ENCODE results near the gene SUB1. TPM values are rescaled to one million over a fixed set of nuclear protein-coding genes. Genes with fewer than 3 reads are reported as not detected.

Gene SUB1
- total and polyA plus RNA-seq, 2 donors (not counting 1 experiment from before 2014, with no cell fraction given) = 88.0 to 358 TPM

DNA sequence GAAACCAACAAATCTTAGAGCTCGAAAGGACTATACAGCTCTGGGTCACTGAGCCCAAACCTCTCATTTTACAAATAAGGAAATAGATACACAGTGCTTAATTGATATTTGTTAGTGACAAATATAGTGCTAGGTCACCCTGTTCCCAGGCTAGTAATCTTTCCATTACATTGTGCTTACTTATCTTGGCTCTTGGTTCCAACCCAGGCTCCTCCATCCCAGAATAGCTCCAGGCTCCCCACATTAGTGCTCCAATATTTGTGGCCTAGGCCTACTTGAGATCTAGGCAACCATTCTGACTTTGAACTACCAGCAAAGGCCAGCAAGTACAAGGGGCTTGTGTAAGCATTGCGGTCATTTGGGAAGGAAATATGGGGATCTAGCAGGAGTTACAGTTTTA, 21.7 kb upstream of the SUB1 start:
- H3K79me2 ChIP-seq (ENCODE audit: control insufficient read depth, insufficient read depth, low read length) = no peaks in the 10 kb centered on the region
- H3K36me3 ChIP-seq (ENCODE audit: control insufficient read depth, insufficient read depth, low read length) = no peaks in the 10 kb centered on the region
- H3K4me2 ChIP-seq (ENCODE audit: extremely low read depth, insufficient read depth, low read length) = no peak overlapping the region
- DNase-seq (ENCODE audit: low read depth in 2 of 2) = no peak
- H3K27ac ChIP-seq (ENCODE audit: insufficient read depth, low read length) = no peak overlapping the region
- no peaks in the 10 kb centered on the region for H3K4me1 ChIP-seq (ENCODE audit: control insufficient read depth, extremely low read depth, insufficient read depth, low read length)
- no peaks in the 10 kb centered on the region for H3K9me3 ChIP-seq (ENCODE audit: control insufficient read depth, insufficient read depth, low read depth, low read length)
- no peak overlapping the region for H2AFZ ChIP-seq (ENCODE audit: low read length)
- H3K27me3 ChIP-seq (ENCODE audit: control insufficient read depth, insufficient read depth, low read length) = no peaks in the 10 kb centered on the region
- no peaks in the 10 kb centered on the region for H4K20me1 ChIP-seq (ENCODE audit: control insufficient read depth, extremely low read depth, insufficient read depth, low read length)
- no peak for TF ChIP-seq EZH2 (IDR thresholded peaks at IDR 0.05; ENCODE audit: low read length, missing control alignments)
- TF ChIP-seq CTCF (conservative IDR thresholded peaks at IDR 0.05 in 1 of 2, IDR thresholded peaks at IDR 0.05 in 1 of 2; ENCODE audit: low read depth in 1 of 2, low read length in 2 of 2) = no peak
- no peak overlapping the region for H3K4me3 ChIP-seq (replicated peaks in 1 of 4; ENCODE audit: control extremely low read depth in 1 of 4, insufficient read depth in 1 of 4, low read depth in 3 of 4, low read length in 4 of 4)
- no peak overlapping the region for H3K9ac ChIP-seq (ENCODE audit: insufficient read depth, low read length)

DNA sequence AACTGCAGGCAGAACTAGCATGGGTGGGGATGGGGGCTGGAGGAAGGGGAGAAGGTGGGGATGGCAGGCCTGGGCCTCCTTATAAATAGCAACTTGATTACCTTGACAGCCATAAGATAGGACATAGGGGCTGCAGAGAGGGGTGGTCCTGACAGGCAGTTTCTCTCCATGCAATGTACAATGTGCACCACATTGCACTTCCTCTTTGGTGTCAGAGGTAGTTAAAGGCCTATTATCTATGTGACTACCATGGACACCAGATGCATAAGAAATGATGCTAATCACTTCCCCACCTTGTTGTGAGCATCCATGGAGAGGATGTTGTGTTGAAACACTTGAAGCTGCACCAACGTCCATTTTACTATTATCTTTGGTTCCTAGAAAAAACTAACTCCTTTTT, 20.2 kb upstream of the SUB1 start:
- H3K79me2 ChIP-seq (ENCODE audit: control insufficient read depth, insufficient read depth, low read length) = no peaks in the 10 kb centered on the region
- H3K4me2 ChIP-seq (ENCODE audit: extremely low read depth, insufficient read depth, low read length) = no peak overlapping the region
- no peak overlapping the region for H2AFZ ChIP-seq (ENCODE audit: low read length)
- H4K20me1 ChIP-seq (ENCODE audit: control insufficient read depth, extremely low read depth, insufficient read depth, low read length) = no peaks in the 10 kb centered on the region
- no peak for DNase-seq (ENCODE audit: low read depth in 2 of 2)
- no peak for TF ChIP-seq CTCF (conservative IDR thresholded peaks at IDR 0.05 in 1 of 2, IDR thresholded peaks at IDR 0.05 in 1 of 2; ENCODE audit: low read depth in 1 of 2, low read length in 2 of 2)
- no peak for TF ChIP-seq EZH2 (IDR thresholded peaks at IDR 0.05; ENCODE audit: low read length, missing control alignments)
- H3K36me3 ChIP-seq (ENCODE audit: control insufficient read depth, insufficient read depth, low read length) = no peaks in the 10 kb centered on the region
- no peak overlapping the region for H3K4me3 ChIP-seq (replicated peaks in 1 of 4; ENCODE audit: control extremely low read depth in 1 of 4, insufficient read depth in 1 of 4, low read depth in 3 of 4, low read length in 4 of 4)
- H3K27ac ChIP-seq (ENCODE audit: insufficient read depth, low read length) = no peak overlapping the region
- no peaks in the 10 kb centered on the region for H3K9me3 ChIP-seq (ENCODE audit: control insufficient read depth, insufficient read depth, low read depth, low read length)
- H3K4me1 ChIP-seq (ENCODE audit: control insufficient read depth, extremely low read depth, insufficient read depth, low read length) = no peaks in the 10 kb centered on the region
- H3K27me3 ChIP-seq (ENCODE audit: control insufficient read depth, insufficient read depth, low read length) = no peaks in the 10 kb centered on the region
- H3K9ac ChIP-seq (ENCODE audit: insufficient read depth, low read length) = no peak overlapping the region

- no peak overlapping the region for H3K9ac ChIP-seq (ENCODE audit: insufficient read depth, low read length)
- no peaks in the 10 kb centered on the region for H3K36me3 ChIP-seq (ENCODE audit: control insufficient read depth, insufficient read depth, low read length)
- no peaks in the 10 kb centered on the region for H4K20me1 ChIP-seq (ENCODE audit: control insufficient read depth, extremely low read depth, insufficient read depth, low read length)
- no peaks in the 10 kb centered on the region for H3K9me3 ChIP-seq (ENCODE audit: control insufficient read depth, insufficient read depth, low read depth, low read length)
- DNase-seq (ENCODE audit: low read depth in 2 of 2) = no peak
- no peak overlapping the region for H2AFZ ChIP-seq (ENCODE audit: low read length)
- no peaks in the 10 kb centered on the region for H3K27me3 ChIP-seq (ENCODE audit: control insufficient read depth, insufficient read depth, low read length)
- no peak overlapping the region for H3K4me2 ChIP-seq (ENCODE audit: extremely low read depth, insufficient read depth, low read length)
- H3K79me2 ChIP-seq (ENCODE audit: control insufficient read depth, insufficient read depth, low read length) = no peaks in the 10 kb centered on the region
- TF ChIP-seq EZH2 (IDR thresholded peaks at IDR 0.05; ENCODE audit: low read length, missing control alignments) (no peak), CTCF (conservative IDR thresholded peaks at IDR 0.05 in 1 of 2, IDR thresholded peaks at IDR 0.05 in 1 of 2; ENCODE audit: low read depth in 1 of 2, low read length in 2 of 2) (no peak)
- no peak overlapping the region for H3K27ac ChIP-seq (ENCODE audit: insufficient read depth, low read length)
- no peak overlapping the region for H3K4me3 ChIP-seq (replicated peaks in 1 of 4; ENCODE audit: control extremely low read depth in 1 of 4, insufficient read depth in 1 of 4, low read depth in 3 of 4, low read length in 4 of 4)
- no peaks in the 10 kb centered on the region for H3K4me1 ChIP-seq (ENCODE audit: control insufficient read depth, extremely low read depth, insufficient read depth, low read length)
These were observed 18.8 kb upstream of the SUB1 start for GRCh38 chr5:32566319-32567111.

Measured in fibroblast of lung (primary cell).